HFFc6 (cell line): Measurements from ENCODE around the gene C11orf91. TPM values are rescaled to one million over a fixed set of nuclear protein-coding genes. Genes with fewer than 3 reads are reported as not detected.
A peak's percentile ranks its signal among the peaks of the same experiment; 100 is the strongest.

Experiments
- DNase-seq: peaks from one replicate; pipeline ENCODE4 v3.0.0-alpha.2; 2018
- H3K27ac Mint-ChIP-seq: 2 replicates; pipeline ENCODE4 v1.8.0; 2020; ENCODE audit warnings: mild to moderate bottlenecking, mixed read lengths
- H3K27me3 Mint-ChIP-seq: 2 replicates; pipeline ENCODE4 v1.8.0; 2021; ENCODE audit warnings: mild to moderate bottlenecking, moderate library complexity, mixed read lengths; ENCODE audit not compliant: insufficient read depth
- H3K36me3 Mint-ChIP-seq: 2 replicates; pipeline ENCODE4 v1.8.0; 2021; ENCODE audit warnings: low read depth, mixed read lengths
- H3K4me1 Mint-ChIP-seq: 2 replicates; pipeline ENCODE4 v1.8.0; 2020; ENCODE audit warnings: low read depth, mixed read lengths
- H3K4me3 Mint-ChIP-seq: 2 replicates; pipeline ENCODE4 v1.8.0; 2020; ENCODE audit warnings: mild to moderate bottlenecking, moderate library complexity, mixed read lengths
- H3K9me3 Mint-ChIP-seq: 2 replicates; pipeline ENCODE4 v1.8.0; 2020; ENCODE audit warnings: mild to moderate bottlenecking, mixed read lengths
- CTCF ChIP-seq: fragments of 200-600 bp; sonication (generic); IDR thresholded peaks from 2 replicates; pipeline ENCODE4 v1.5.0; 2021; ENCODE audit warnings: antibody characterized with exemption, mild to moderate bottlenecking
- total RNA-seq, 6 experiments: library from RNA; stranded (reverse); fragmentation: NEBNext Ultra II Directional; extraction: Animal tissue kit (Norgen Biotek cat#: 25700); gene quantifications; 2 replicates in 1 of 6; 3 replicates in 5 of 6; pipeline ENCODE4 v1.2.3, GENCODE V29; 2021

The C11orf91 gene
- total RNA-seq, 6 experiments from 2014 or later: 0.59 to 0.65 (median 0.60) TPM; not detected in 2

- peaks cover 66% of the 10 kb centered on the region for H3K4me1 Mint-ChIP-seq
- peaks cover 44% of the 10 kb centered on the region for H3K36me3 Mint-ChIP-seq
- H3K27ac Mint-ChIP-seq: peak overlapping the region; percentile 87
- H3K27me3 Mint-ChIP-seq: peaks cover 4% of the 10 kb centered on the region
- H3K4me3 Mint-ChIP-seq: peak overlapping the region; percentile 69
- no peaks in the 10 kb centered on the region for H3K9me3 Mint-ChIP-seq
- peak; percentile 85 for DNase-seq
- no peak for TF ChIP-seq CTCF
Observed at GRCh38 chr11:33670250-33671011, 30.2 kb downstream of the C11orf91 start.

GRCh38 chr11:33669598-33670249, 30.9 kb downstream of the C11orf91 start:
- Mint-ChIP-seq H3K36me3 (peaks cover 49% of the 10 kb centered on the region), H3K9me3 (no peaks in the 10 kb centered on the region), H3K4me1 (peaks cover 72% of the 10 kb centered on the region), H3K27ac (peak overlapping the region; percentile 87), H3K4me3 (peak overlapping the region; percentile 69), H3K27me3 (peaks cover 4% of the 10 kb centered on the region)
- peak; percentile 26 for DNase-seq
- TF ChIP-seq CTCF: no peak

- peak overlapping the region; percentile 69 for H3K4me3 Mint-ChIP-seq
- peaks cover 46% of the 10 kb centered on the region for H3K36me3 Mint-ChIP-seq
- no peak for TF ChIP-seq CTCF
- H3K27ac Mint-ChIP-seq: peak overlapping the region; percentile 87
- H3K9me3 Mint-ChIP-seq: no peaks in the 10 kb centered on the region
- peaks cover 71% of the 10 kb centered on the region for H3K4me1 Mint-ChIP-seq
- peaks cover 4% of the 10 kb centered on the region for H3K27me3 Mint-ChIP-seq
- DNase-seq: no peak
Observed at GRCh38 chr11:33668951-33669596, 31.6 kb downstream of the C11orf91 start.

- Mint-ChIP-seq H3K27me3 (peaks cover 4% of the 10 kb centered on the region), H3K36me3 (peaks cover 43% of the 10 kb centered on the region), H3K4me3 (no peak overlapping the region), H3K9me3 (no peaks in the 10 kb centered on the region), H3K27ac (peak overlapping the region; percentile 87), H3K4me1 (peaks cover 65% of the 10 kb centered on the region)
- DNase-seq: no peak
- no peak for TF ChIP-seq CTCF
Observed at GRCh38 chr11:33668468-33668825, 32.2 kb downstream of the C11orf91 start.

GRCh38 chr11:33667819-33668467, 32.7 kb downstream of the C11orf91 start:
- Mint-ChIP-seq H3K27ac (peak overlapping the region; percentile 87), H3K27me3 (peaks cover 4% of the 10 kb centered on the region), H3K4me1 (peaks cover 60% of the 10 kb centered on the region), H3K4me3 (no peak overlapping the region), H3K9me3 (no peaks in the 10 kb centered on the region), H3K36me3 (peaks cover 43% of the 10 kb centered on the region)
- DNase-seq: no peak
- TF ChIP-seq CTCF: no peak
